Motor neuron (in vitro differentiated cells): Measurements from ENCODE around the gene GRIK4. TPM values are rescaled to one million over a fixed set of nuclear protein-coding genes. Genes with fewer than 3 reads are reported as not detected.

Experiments used
- ATAC-seq, 8 experiments: fragments of 200-7000 bp; cut with Tn5 transposase; replicated peaks in 6 of 8; 2 replicates each; pipeline ENCODE4 v1.8.0; 2021; ENCODE audit warnings: mild to moderate bottlenecking in 8 of 8, moderate library complexity in 8 of 8
- H3K27ac ChIP-seq, 2 donors: fragments of 250-450 bp; sonication (Bioruptor Pico); 2 replicates each; pipeline ENCODE4 v1.9.0; 2021; ENCODE audit warnings: antibody characterized with exemption in 2 of 2, mild to moderate bottlenecking in 2 of 2, moderate library complexity in 1 of 2
- H3K4me1 ChIP-seq, 2 donors: fragments of 250-450 bp; sonication (Bioruptor Pico); replicated peaks in 1 of 2; 2 replicates each; pipeline ENCODE4 v1.6.1; 2021; ENCODE audit warnings: antibody characterized with exemption in 2 of 2, mild to moderate bottlenecking in 2 of 2, moderate library complexity in 1 of 2
- H3K4me3 ChIP-seq, 5 donors: fragments of 250-450 bp; sonication (Bioruptor Pico); 2 replicates each; pipeline ENCODE4 v1.9.0; 2021; ENCODE audit warnings: antibody characterized with exemption in 5 of 5, mild to moderate bottlenecking in 5 of 5, moderate library complexity in 4 of 5
- WGBS, 10 experiments: fragments of 450-650 bp; shearing (Covaris generic); methylation state at CpG; one replicate each; pipeline ENCODE4 v1.0.0; 2022; 5-methylcytosine and 5-hydroxymethylcytosine counted together
- in situ Hi-C, 9 experiments: fragments of 400-800 bp; cut with MboI; loops; one replicate each; pipeline ENCODE4 v1.15.0; 2021; ENCODE audit warnings: low sequenced_read_pairs in 9 of 9, low pct_unique_long_range_greater_than_20kb in 2 of 9; ENCODE audit not compliant: unreplicated experiment in 9 of 9
- total RNA-seq, 8 experiments: library from RNA; unstranded; fragments of 300-600 nt; gene quantifications; 2 replicates each; pipeline versions ENCODE4 v1.2.3 to v1.2.4, GENCODE V29; 2022

Gene GRIK4
- total RNA-seq, 8 experiments from 2014 or later, result 0.75 to 11.1 (median 1.7) TPM

DNA sequence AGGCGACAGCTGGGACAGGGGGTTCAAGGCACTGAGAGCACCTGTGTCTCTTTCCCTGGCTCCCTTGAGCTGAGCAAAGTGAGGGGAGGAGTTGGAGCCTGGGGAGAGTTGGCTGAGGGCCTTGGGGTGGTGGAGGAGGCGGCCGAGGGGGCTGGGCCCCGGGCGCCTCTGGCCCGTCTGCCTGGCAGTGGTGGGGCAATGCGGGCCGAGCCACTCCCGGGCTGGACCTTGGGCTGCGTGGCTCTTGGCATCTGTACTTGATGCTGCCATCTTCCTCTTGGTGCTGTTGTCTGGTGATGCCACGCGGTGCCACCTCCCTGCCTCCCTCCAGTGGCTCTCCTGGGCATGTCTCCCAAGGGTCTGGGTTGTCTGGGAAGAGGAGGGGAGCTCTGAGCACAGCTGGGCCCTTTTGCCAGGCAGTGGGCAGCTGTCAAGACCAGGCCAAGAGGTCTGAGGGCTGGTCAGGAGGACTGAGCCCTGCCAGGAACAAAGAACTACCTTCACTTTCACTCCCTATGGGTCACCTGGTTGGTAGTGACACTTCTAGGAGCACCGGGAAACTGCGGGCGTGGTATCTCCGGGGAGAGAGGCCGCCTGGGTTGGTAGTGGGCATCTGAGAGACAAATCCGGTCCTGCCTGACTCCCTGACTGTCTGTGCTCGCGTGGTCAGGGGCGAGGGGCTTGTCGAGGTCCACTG is 1.3 kb downstream of the GRIK4 start:
- 60 to 100% (median 60%) methylated on average over 1 to 5 of the region's 22 CpGs; no CpG with 5 or more reads in 7 of the 10 experiments for WGBS, 10 experiments
- in situ Hi-C loops, result loop anchor here (5.0 to 25.0 kb wide), 7 partner anchors 174 to 599 kb away; partner anchors contain the start of gene TECTA (in 1 of the 9)
- Histone ChIP-seq H3K4me1 (peaks cover 20 to 25% of the 10 kb centered on the region in 2 donors), H3K4me3 (no peak overlapping the region), H3K27ac (no peak overlapping the region)
- no peak for ATAC-seq

DNA sequence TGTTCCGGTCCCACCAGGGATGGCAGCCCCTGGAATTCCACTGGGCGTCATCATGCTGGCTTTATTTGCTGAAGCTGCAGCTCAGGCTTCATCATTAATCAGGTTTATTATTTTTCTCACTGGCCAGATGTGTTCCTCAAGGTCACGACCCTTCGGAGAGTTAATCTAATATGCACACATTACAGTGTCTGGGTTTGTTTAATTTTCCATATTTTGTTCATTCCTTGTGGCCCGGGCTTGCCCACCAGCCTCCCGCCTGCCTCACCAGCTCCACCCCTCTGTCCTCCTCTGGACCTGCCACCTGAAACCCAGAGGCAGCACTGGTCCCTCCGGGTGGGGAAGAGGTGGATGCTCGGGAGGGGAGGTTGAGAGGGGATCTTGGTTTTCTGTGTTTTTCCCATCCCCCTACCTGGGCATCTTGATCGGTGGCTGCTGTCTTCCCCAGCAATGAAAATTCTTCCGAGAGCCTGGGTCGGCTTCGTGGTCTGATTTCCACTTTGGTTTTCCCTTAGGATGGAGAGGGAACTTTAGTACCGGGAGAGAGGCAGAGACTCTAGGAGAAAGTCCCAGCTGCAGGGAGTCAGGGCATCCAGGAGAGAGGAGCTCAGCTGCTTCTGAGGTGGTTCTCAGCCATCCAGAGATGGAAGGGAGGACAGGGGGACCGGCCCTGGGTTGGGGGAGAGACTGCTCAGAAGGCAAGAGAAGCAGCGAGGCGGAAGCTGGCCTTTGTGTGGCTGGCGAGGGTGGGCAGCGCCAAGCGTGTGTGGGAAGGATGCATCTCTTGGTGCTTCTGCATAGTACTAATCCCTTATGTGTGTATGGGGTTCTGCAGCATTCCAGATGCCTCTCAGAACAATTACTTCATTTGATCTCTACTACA is 2.1 kb downstream of the GRIK4 start:
- H3K4me3 ChIP-seq, result no peak overlapping the region
- no peak overlapping the region for H3K27ac ChIP-seq
- in situ Hi-C loops, result loop anchor here (5.0 to 25.0 kb wide), 7 partner anchors 174 to 599 kb away; partner anchors contain the start of gene TECTA (in 1 of the 9)
- ATAC-seq, result no peak
- 60 to 75% (median 70%) methylated on average over 3 to 12 of the region's 19 CpGs; no CpG with 5 or more reads in 4 of the 10 experiments for WGBS, 10 experiments
- peaks cover 20 to 29% of the 10 kb centered on the region in 2 donors for H3K4me1 ChIP-seq

DNA sequence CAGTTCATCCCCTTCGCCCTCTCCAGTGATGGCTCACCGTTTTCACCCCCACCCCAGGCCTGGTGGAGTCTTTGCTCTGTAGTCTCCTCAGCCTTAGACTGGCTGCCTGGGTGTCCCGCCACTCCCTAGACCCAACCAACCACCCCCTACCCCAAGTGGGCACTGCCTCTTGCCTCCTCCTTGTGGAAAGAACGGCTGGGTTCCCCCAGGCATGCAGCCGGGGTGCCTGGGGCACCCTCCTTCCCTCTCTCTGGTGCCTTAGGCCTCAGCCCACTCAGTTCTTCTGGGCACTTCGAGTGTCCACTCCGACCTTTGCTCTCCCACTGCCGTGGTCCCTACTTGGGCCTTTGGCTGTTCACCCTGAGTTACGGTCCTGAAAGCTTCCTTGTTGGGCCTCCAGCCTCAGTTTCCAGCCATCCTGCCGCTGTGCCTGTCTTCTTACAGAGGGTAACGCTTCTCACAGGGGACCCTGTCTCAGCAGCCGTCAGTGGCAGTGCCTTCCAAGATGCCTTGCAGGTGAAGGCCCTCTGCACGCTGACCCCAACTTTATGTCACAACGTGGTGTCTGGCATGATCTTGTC is 3.1 kb downstream of the GRIK4 start:
- Histone ChIP-seq H3K4me1 (peaks cover 20 to 29% of the 10 kb centered on the region in 2 donors), H3K27ac (no peak overlapping the region), H3K4me3 (no peak overlapping the region)
- no peak for ATAC-seq
- in situ Hi-C loops, result loop anchor here (5.0 to 25.0 kb wide), 7 partner anchors 173 to 598 kb away; partner anchors contain the start of gene TECTA (in 1 of the 9)
- 80% methylated on average over 4 of the region's 14 CpGs; no CpG with 5 or more reads in 9 of the 10 experiments for WGBS, 10 experiments

DNA sequence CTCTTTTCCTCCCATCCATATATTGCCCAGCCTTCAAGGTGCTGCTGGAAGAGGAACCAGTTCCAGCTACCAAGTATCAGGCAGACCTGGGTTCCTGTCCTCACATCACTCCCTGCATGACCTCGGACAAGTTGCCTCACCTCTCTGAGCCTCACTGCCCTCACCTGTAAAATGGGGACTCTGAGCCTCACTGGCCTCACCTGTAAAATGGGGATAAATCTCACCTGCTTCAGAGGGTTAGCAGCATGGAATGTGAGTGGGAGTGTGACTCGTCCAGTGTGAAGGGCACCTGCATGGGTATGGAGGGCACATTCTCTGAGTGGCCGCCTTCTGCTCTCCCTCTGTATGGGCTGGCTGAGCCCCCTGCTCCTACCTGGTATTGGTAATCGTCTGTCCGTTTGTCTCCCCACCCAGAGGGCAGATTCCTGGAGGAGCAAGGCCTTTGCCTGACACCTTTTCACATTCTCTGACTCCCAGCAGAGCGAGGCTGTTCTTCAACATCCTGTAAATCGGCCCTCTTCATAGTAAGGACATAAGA is 3.7 kb downstream of the GRIK4 start:
- peaks cover 20 to 29% of the 10 kb centered on the region in 2 donors for H3K4me1 ChIP-seq
- no peak for ATAC-seq
- WGBS, 10 experiments, result 30 to 100% (median 76%) methylated on average over 2 to 5 of the region's 7 CpGs; no CpG with 5 or more reads in 4 of the 10 experiments
- no peak overlapping the region for H3K27ac ChIP-seq
- in situ Hi-C loops, result loop anchor here in 8 of 9 experiments (25.0 kb wide), 5 partner anchors 172 to 597 kb away; partner anchors contain the start of gene TECTA (in 1 of the 8)
- H3K4me3 ChIP-seq, result no peak overlapping the region

DNA sequence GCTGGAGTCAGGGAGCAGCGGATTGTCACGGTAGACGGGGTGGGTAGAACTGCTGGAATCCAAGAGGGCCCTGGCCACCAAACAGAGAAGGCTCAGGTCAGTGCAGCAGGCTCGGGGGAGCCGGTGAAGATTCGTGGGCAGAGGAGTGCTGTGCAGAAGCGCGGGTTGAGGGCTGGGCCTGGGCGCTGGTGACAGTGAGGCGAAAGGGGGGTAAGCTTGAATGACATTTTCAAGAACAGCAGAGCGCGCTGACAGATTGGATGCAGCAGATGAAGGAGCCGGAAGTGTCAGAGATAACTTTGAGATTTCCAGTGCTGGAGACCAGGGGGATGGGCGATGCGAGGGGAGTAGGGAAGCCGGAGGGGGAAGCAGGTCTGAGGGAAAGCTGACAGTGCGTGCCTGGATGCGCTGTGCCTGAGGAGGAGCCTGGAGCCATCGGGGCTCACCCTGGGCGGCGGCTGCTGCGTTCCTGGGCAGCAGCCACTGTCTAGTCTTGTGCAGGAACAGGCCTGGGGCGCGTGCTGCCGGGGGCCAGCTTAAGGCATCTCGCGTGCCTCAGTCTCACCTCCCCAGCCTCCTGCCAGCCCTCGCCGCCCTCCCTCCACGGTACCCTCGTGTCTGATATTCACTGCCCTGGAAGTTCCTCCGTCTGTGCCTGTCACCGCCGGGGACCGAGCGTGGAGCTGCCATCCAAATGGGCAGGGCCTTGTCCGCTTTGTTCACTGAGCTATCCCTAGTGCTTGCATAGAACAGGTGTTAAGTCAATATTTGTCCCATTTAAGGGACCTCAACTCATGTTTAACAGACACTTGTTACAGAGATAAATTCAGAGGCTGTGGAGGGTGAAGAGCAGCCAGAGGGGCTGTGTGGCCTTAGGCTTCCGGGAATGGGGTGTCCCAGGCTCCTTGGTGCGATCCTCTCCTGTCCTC is 5.2 kb downstream of the GRIK4 start:
- 11 to 87% (median 67%) methylated on average over 2 to 8 of the region's 39 CpGs; no CpG with 5 or more reads in 4 of the 10 experiments for WGBS, 10 experiments
- ATAC-seq, result peak; percentile 15 to 78 (median 34)
- Histone ChIP-seq H3K27ac (no peak overlapping the region), H3K4me1 (peaks cover 20 to 29% of the 10 kb centered on the region in 2 donors), H3K4me3 (no peak overlapping the region)
- in situ Hi-C loops, result loop anchor here in 8 of 9 experiments (25.0 kb wide), 5 partner anchors 171 to 596 kb away; partner anchors contain the start of gene TECTA (in 1 of the 8)

DNA sequence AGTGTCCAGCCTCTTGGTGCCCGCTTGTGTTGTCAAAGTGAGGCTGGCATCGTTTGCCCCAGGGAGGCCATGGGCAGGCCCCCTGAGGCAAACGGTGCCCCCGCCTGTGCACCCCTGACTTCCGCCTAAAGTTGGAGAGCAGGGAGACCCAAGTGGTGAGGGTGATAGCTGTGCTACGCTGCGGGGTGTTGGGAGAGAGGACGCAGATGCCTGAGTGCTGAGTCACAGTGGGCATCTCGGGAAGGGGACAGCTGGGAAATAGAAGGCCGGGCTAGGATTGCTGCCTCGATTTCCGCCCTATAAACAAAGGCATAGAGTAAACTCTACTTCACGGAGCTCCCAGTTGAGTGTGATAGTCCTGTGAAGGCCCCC is 5.8 kb downstream of the GRIK4 start:
- ATAC-seq, result peak in 5 of 8 experiments; percentile 12 to 36 (median 20)
- Histone ChIP-seq H3K4me1 (peaks cover 20 to 29% of the 10 kb centered on the region in 2 donors), H3K27ac (no peak overlapping the region), H3K4me3 (no peak overlapping the region)
- in situ Hi-C loops, result loop anchor here in 8 of 9 experiments (25.0 kb wide), 5 partner anchors 170 to 595 kb away; partner anchors contain the start of gene TECTA (in 1 of the 8)
- WGBS, 10 experiments, result 54 to 90% (median 80%) methylated on average over 2 to 5 of the region's 13 CpGs; no CpG with 5 or more reads in 3 of the 10 experiments

DNA sequence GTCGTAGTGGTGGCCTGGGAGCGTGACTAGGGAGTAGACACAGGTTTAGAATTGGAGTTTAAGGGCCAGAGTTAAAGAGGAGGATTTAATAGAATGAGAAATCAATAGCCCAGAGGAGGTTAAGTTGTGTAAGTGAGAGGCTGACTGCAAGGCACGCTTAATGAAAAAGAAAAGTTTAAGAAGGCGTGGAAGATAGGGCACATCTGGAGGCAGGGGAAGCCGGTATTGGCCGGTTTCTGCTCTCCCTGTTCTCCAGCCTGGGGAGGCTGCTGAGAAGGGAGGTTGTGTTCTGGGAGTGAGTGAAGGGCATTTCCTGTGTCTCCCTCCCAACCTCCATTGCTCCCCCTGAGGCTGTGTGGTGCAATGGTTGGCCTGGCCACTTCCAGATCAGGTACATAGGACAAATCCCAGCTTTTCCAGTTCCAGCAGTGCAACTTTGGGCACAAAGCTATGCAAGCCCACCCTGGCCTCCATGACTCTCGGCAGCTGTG is 6.3 kb downstream of the GRIK4 start:
- ATAC-seq, result peak in 3 of 8 experiments; percentile 7 to 21 (median 16)
- in situ Hi-C loops, result loop anchor here in 8 of 9 experiments (25.0 kb wide), 5 partner anchors 169 to 594 kb away; partner anchors contain the start of gene TECTA (in 1 of the 8)
- WGBS, 10 experiments, result 65 to 100% (median 87%) methylated on average over 1 to 5 of the region's 7 CpGs; no CpG with 5 or more reads in 1 of the 10 experiments
- no peak overlapping the region for H3K27ac ChIP-seq
- no peak overlapping the region for H3K4me3 ChIP-seq
- peaks cover 16 to 26% of the 10 kb centered on the region in 2 donors for H3K4me1 ChIP-seq

DNA sequence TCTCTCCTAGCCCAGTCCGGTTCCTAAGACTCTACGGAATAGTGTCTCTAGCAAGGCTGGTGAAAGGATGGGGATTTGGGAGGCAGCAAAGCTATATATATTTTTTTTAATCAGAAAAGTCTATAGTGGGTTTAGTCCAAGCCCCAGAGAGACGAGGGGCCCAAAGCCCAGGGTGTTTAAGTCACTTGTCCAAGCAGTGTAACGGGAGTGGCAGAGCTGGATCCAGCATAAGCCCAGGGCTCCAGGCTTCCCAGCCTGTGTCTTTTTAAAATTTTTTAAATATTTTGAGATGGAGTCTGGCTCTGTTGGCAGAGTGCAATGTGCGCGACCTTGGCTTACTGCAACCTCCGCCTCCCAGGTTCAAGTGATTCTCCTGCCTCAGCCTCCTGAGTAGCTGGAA is 6.8 kb downstream of the GRIK4 start:
- in situ Hi-C loops, result loop anchor here in 8 of 9 experiments (25.0 kb wide), 5 partner anchors 169 to 594 kb away; partner anchors contain the start of gene TECTA (in 1 of the 8)
- no peak overlapping the region for H3K4me3 ChIP-seq
- 75 to 100% (median 96%) methylated on average over 1 to 7 of the region's 7 CpGs; no CpG with 5 or more reads in 2 of the 10 experiments for WGBS, 10 experiments

DNA sequence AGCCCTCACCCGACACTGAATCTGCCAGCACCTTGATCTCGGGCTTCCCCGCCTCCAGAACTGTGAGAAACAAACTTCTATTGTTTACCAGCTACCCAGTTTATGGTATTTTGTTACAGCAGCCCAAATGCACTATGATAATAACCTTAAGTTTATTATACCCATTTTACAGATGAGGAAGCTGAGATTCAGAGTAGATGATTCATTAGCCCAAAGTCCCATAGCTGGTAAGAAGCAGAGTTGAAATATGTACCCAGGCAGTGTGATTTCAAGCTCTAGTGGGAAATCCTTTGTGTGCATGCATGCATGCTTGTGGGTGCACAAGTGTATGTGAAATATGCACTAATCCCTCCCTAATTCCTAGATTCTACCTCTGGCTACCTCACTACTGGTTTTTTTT is 7.9 kb downstream of the GRIK4 start:
- H3K27ac ChIP-seq, result no peak overlapping the region
- peaks cover 5 to 24% of the 10 kb centered on the region in 2 donors for H3K4me1 ChIP-seq
- ATAC-seq, result no peak
- WGBS, 10 experiments, result 60 to 83% (median 80%) methylated on average over 1 to 3 of the region's 3 CpGs; no CpG with 5 or more reads in 5 of the 10 experiments
- H3K4me3 ChIP-seq, result no peak overlapping the region
- in situ Hi-C loops, result loop anchor here in 8 of 9 experiments (25.0 kb wide), 5 partner anchors 168 to 593 kb away; partner anchors contain the start of gene TECTA (in 1 of the 8)

More for the DNA sequence above, 6.8 kb downstream of the GRIK4 start:
- Histone ChIP-seq H3K27ac (no peak overlapping the region), H3K4me1 (peaks cover 11 to 25% of the 10 kb centered on the region in 2 donors)
- no peak for ATAC-seq

DNA sequence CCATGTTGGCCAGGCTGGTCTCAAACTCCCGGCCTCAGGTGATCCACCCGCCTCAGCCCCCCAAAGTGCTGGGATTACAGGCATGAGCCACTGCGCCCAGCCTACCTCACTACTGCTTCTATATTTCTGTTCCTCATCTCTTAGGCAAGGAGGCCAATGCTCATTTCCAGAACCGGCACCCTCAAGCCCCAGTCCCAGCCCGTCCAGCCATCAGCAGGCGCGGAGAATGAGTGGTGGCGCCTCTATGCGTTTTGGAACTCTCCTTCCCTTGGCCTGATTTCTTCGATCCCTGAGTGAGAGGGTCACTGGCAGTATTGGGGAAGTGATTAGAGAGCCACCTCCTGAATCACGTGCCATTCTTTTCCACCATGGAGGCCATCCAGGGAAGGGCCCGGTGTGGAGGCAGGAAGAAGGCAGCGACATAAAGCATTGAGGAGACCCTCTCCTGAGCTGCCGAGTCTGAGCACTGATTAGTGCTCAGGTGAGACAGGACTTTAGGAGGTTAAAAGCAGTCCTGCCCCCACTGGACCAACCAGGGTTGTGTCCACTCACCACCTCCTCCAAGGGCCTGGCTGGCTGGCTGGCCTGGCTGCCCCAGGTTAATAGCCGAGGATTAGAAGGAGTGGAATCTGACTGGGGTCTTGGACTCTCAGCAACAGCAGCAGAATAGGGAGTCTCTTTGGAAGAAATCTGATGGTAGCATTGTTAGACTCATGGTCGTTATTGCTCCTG is 8.7 kb downstream of the GRIK4 start:
- 47 to 100% (median 90%) methylated on average over 1 to 8 of the region's 16 CpGs; no CpG with 5 or more reads in 4 of the 10 experiments for WGBS, 10 experiments
- in situ Hi-C loops, result loop anchor here in 8 of 9 experiments (25.0 kb wide), 5 partner anchors 167 to 592 kb away; partner anchors contain the start of gene TECTA (in 1 of the 8)

More for the DNA sequence above, 8.7 kb downstream of the GRIK4 start:
- ATAC-seq, result no peak
- Histone ChIP-seq H3K4me3 (no peak overlapping the region), H3K27ac (no peak overlapping the region), H3K4me1 (peaks cover 5 to 24% of the 10 kb centered on the region in 2 donors)
